Keratinocyte (primary cell): Measurements from ENCODE around the gene PKNOX2.

ENCODE experiments used
- EZH2 ChIP-seq: IDR thresholded peaks from one replicate; pipeline ENCODE4 v1.6.1; 2012; ENCODE audit warnings: inconsistent platforms, mild to moderate bottlenecking, low read length, moderate library complexity
- TF ChIP-seq, protein P1 (sequence below), 3 experiments: IDR thresholded peaks in 1 of 3; conservative IDR thresholded peaks in 1 of 3; optimal IDR thresholded peaks in 1 of 3; 2 replicates in 2 of 3; 3 replicates in 1 of 3; pipeline versions ENCODE3 to v1.5.1; 2011; ENCODE audit warnings: low read length in 3 of 3, mild to moderate bottlenecking in 3 of 3, moderate library complexity in 2 of 3, control low read depth in 1 of 3, inconsistent platforms in 1 of 3; ENCODE audit not compliant: insufficient read depth in 2 of 3; ENCODE audit errors: extremely low read depth in 1 of 3

- TF ChIP-seq, protein P1, sequence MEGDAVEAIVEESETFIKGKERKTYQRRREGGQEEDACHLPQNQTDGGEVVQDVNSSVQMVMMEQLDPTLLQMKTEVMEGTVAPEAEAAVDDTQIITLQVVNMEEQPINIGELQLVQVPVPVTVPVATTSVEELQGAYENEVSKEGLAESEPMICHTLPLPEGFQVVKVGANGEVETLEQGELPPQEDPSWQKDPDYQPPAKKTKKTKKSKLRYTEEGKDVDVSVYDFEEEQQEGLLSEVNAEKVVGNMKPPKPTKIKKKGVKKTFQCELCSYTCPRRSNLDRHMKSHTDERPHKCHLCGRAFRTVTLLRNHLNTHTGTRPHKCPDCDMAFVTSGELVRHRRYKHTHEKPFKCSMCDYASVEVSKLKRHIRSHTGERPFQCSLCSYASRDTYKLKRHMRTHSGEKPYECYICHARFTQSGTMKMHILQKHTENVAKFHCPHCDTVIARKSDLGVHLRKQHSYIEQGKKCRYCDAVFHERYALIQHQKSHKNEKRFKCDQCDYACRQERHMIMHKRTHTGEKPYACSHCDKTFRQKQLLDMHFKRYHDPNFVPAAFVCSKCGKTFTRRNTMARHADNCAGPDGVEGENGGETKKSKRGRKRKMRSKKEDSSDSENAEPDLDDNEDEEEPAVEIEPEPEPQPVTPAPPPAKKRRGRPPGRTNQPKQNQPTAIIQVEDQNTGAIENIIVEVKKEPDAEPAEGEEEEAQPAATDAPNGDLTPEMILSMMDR (optimal IDR thresholded peaks at IDR 0.05 in 1 of 3, IDR thresholded peaks at IDR 0.05 in 1 of 3, conservative IDR thresholded peaks at IDR 0.05 in 1 of 3; ENCODE audit: extremely low read depth in 1 of 3, insufficient read depth in 2 of 3, low read length in 3 of 3): no peak
- TF ChIP-seq EZH2: no peak
These were observed 193.0 kb downstream of the PKNOX2 start for GRCh38 chr11:125357551-125357950.
